Measurements from ENCODE around the gene SCRT2.

SCRT2 gene

DNA sequence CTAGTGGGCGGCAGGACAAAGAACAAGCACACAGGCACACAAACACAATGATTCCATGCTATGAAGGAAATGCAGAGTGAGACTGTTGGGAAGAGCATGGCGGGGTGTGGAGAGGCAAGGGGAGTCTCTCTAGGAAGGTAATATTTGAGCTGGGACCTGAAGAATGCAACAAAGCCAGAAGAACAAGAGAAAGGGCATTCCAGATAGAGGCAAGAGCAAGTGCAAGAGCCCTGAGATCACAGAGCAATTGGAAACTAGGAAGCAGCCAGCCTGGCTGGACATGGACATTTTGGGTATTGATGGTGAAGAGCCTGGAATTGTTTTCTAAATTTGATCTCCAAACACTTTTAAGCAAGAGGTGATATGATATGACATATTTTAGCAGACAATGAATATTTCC is 38.0 kb downstream of the SCRT2 start:
- H3K4me3 ChIP-seq (ENCODE audit: low read length): no peak overlapping the region
- no peak for TF ChIP-seq CTCF (conservative IDR thresholded peaks at IDR 0.05; ENCODE audit: low read length)
- DNase-seq (ENCODE audit: low read depth): no peak

GRCh38 chr20:635893-636338 is 39.7 kb downstream of the SCRT2 start:
- TF ChIP-seq CTCF (conservative IDR thresholded peaks at IDR 0.05; ENCODE audit: low read length): no peak
- DNase-seq (ENCODE audit: low read depth): no peak
- H3K4me3 ChIP-seq (ENCODE audit: low read length): no peak overlapping the region

DNA sequence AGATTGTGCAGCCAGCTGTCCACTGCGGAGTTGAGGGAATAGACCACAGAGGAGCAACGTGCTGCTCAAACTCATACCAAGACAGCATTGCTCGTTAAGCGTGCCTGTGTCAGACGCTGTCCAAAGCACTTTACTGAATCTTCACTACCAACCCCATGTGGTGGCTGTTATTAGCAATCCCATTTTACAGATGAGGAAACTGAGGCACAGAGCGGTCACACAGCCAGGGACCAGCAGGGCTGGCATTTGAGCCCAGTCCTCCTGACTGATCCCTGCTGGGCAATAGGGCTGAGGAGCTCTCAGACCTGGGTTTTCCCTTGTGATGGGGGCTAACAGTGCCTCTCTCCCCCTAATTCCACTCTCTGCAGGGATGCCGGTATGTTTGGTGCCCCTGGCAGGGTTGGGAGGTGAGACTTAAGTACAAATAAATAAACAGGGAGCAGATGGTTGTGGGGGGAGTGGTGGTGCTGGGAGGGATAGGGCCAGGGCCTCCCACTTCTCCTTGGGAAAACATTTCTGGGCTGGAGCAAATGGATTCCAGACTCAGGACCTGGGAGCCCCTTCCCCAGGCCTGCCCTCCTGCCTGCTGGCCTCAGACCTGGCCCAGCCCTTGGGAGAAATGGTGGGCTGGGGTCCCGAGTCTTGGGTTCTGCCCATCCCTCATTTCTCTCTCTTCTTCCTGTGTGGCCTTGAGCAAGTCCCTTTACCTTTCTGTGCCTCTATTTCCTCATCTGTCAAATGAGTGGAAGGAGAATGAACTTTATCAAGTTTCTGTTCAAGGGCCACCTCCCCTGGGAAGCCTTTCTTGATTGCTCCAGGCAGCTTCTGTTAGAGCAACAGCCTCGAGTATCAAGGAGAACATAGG is 40.3 kb downstream of the SCRT2 start:
- TF ChIP-seq CTCF (conservative IDR thresholded peaks at IDR 0.05; ENCODE audit: low read length): no peak

DNA sequence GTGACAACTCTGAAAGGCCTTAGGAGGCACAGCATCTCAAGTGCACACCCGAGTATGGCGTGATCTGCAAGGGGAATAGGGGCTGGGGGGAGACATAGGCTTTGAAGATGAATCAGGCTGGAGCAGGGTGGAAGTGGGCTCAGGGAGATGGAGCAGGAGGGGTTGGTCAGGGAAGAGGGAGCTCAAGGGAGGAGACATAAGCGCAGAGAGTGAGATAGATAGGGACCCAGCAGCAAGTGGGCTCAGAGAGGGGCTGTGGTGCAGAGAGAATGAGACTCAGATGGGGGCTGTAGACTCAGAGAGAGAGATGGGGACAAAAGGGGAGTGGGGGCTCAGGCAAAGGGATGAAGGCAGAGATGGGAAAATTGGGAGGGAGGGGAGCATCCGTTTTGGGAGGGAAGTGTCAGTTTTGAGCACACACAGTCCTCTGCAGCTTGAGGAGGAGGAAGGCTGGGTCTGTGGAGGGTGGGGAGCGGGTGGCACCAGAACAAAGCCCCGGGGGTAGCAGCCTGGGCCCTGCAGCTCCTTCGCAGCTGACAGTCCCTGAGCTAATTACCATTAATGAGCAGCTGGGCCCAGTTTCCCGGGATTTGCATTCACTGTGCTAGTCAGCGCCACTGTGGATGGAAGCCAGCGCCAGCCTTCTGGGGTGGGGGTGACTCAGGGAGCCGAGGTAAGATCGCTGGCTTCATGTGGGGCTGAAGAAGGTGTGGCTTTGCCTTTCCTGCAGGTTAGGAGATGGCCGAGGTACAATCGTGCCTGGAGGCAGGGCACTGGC is 41.3 kb downstream of the SCRT2 start:
- no peak for DNase-seq (ENCODE audit: low read depth)
- no peak overlapping the region for H3K4me3 ChIP-seq (ENCODE audit: low read length)
- no peak for TF ChIP-seq CTCF (conservative IDR thresholded peaks at IDR 0.05; ENCODE audit: low read length)

More for the DNA sequence above, 40.3 kb downstream of the SCRT2 start:
- H3K4me3 ChIP-seq (ENCODE audit: low read length): no peak overlapping the region
- DNase-seq (ENCODE audit: low read depth): no peak

DNA sequence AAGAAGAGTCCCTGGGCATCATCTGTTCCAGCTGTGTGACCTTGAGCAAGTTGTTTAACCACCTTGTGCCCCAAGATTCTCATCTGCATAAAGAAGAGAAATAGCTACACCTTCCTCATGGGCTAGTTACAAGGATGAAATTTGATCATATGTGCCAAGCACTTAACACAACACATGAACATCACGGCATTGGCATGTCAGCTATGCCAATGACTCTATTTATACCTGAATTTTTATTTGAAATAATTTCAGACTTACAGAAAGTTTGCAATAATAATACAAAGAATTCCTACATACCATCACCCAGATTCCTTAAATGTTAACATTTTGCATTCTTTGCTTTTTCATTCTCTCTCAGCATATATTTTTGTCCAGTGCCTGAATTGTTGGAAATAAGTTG is 44.5 kb downstream of the SCRT2 start:
- H3K4me3 ChIP-seq (ENCODE audit: low read length): no peak overlapping the region
- peak; percentile 16 for DNase-seq (ENCODE audit: low read depth)
- TF ChIP-seq CTCF (conservative IDR thresholded peaks at IDR 0.05; ENCODE audit: low read length): no peak

GRCh38 chr20:626579-626978 is 49.0 kb downstream of the SCRT2 start:
- no peak overlapping the region for H3K4me3 ChIP-seq (ENCODE audit: low read length)
- DNase-seq (ENCODE audit: low read depth): no peak
- TF ChIP-seq CTCF (conservative IDR thresholded peaks at IDR 0.05; ENCODE audit: low read length): no peak
